Panc1 (cell line): ENCODE data around the gene HTR2B.

Source experiments
- TF ChIP-seq, protein P1 (sequence below): fragments of 450-650 bp; IDR thresholded peaks from 2 replicates; pipeline ENCODE4 v1.5.1; 2017; ENCODE audit warnings: mild to moderate bottlenecking
- TF ChIP-seq, protein P2 (sequence below), 2 experiments: IDR thresholded peaks; 2 replicates each; pipeline ENCODE4 v1.6.1; 2011 to 2012; ENCODE audit warnings: low read depth in 2 of 2, control low read depth in 1 of 2, low read length in 1 of 2, mild to moderate bottlenecking in 1 of 2, moderate library complexity in 1 of 2; ENCODE audit not compliant: insufficient read depth in 1 of 2

DNA sequence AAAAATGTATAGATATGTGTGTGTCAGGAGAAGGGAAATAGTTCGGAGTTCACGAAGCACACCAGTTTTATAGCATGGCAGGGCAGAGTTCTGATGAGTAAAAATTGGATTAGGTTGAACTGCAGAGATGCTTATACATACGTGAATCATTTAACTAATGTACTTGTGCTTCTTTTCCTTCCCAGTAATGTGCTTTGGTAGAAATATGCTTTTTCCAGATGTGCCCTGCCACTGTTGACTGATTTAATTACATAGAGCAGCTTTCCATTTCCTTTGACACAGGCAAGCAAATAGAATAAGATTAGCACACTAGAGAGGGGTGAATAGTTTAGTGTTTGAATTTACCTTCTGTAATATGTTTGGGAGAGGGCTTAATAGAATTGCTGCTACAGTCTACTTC is 44.6 kb upstream of the HTR2B start:
- TF ChIP-seq, protein P1, sequence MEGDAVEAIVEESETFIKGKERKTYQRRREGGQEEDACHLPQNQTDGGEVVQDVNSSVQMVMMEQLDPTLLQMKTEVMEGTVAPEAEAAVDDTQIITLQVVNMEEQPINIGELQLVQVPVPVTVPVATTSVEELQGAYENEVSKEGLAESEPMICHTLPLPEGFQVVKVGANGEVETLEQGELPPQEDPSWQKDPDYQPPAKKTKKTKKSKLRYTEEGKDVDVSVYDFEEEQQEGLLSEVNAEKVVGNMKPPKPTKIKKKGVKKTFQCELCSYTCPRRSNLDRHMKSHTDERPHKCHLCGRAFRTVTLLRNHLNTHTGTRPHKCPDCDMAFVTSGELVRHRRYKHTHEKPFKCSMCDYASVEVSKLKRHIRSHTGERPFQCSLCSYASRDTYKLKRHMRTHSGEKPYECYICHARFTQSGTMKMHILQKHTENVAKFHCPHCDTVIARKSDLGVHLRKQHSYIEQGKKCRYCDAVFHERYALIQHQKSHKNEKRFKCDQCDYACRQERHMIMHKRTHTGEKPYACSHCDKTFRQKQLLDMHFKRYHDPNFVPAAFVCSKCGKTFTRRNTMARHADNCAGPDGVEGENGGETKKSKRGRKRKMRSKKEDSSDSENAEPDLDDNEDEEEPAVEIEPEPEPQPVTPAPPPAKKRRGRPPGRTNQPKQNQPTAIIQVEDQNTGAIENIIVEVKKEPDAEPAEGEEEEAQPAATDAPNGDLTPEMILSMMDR, result no peak
- TF ChIP-seq, protein P2, sequence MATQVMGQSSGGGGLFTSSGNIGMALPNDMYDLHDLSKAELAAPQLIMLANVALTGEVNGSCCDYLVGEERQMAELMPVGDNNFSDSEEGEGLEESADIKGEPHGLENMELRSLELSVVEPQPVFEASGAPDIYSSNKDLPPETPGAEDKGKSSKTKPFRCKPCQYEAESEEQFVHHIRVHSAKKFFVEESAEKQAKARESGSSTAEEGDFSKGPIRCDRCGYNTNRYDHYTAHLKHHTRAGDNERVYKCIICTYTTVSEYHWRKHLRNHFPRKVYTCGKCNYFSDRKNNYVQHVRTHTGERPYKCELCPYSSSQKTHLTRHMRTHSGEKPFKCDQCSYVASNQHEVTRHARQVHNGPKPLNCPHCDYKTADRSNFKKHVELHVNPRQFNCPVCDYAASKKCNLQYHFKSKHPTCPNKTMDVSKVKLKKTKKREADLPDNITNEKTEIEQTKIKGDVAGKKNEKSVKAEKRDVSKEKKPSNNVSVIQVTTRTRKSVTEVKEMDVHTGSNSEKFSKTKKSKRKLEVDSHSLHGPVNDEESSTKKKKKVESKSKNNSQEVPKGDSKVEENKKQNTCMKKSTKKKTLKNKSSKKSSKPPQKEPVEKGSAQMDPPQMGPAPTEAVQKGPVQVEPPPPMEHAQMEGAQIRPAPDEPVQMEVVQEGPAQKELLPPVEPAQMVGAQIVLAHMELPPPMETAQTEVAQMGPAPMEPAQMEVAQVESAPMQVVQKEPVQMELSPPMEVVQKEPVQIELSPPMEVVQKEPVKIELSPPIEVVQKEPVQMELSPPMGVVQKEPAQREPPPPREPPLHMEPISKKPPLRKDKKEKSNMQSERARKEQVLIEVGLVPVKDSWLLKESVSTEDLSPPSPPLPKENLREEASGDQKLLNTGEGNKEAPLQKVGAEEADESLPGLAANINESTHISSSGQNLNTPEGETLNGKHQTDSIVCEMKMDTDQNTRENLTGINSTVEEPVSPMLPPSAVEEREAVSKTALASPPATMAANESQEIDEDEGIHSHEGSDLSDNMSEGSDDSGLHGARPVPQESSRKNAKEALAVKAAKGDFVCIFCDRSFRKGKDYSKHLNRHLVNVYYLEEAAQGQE (IDR thresholded peaks at IDR 0.05; ENCODE audit: insufficient read depth in 1 of 2, low read depth in 2 of 2, low read length in 1 of 2), result no peak
